ENCODE measurements around the gene PKP2. TPM values are rescaled to one million over a fixed set of nuclear protein-coding genes. Genes with fewer than 3 reads are reported as not detected.

Gene PKP2
- total RNA-seq, 5 donors from 2014 or later (not counting 1 experiment from before 2014, with no cell fraction given): 0.45 to 1.3 (median 0.93) TPM

DNA sequence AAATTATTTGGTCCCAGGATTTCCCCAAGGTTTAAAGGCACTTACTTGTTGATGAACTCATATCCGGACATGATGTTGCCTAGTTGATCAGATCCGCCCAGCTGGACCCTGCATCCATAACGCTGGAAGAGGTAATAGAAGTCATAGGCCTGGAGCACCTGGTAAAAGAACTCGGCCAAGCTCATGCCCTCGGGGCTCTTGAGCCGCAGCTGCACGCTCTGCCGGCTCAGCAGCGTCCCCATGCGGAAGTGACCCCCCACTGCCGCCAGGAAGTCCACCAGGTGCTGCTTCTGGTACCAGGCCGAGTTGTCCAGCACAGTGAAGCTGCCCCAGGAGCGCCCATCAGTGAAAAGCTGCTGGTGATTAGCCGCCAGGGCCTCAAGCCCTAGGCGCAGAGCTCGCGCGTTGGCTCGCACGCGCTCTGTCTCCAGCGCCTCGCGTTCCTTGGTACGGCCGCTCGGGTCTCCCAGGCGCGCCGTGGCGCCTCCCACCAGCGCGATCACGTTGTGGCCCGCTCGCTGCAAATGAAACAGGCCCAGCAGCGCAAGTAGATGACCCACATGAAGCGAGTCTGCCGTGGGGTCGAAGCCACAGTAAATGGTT is 141.4 kb downstream of the PKP2 start:
- Histone ChIP-seq H3K27me3 (replicated peaks in 1 of 2; ENCODE audit: control insufficient read depth in 2 of 2, extremely low read depth in 1 of 2, insufficient read depth in 2 of 2, low read length in 1 of 2) (no peaks in the 10 kb centered on the region), H3K36me3 (ENCODE audit: control insufficient read depth in 2 of 2, extremely low read depth in 1 of 2, insufficient read depth in 1 of 2, low read length in 1 of 2) (peaks cover 11 to 27% of the 10 kb centered on the region in 2 donors), H3K27ac (ENCODE audit: low read length) (peak overlapping the region; percentile 90), H3K4me3 (ENCODE audit: control insufficient read depth in 1 of 2, extremely low read depth in 1 of 2, low read length in 1 of 2) (peak overlapping the region; percentile 93 to 97), H3K9me3 (no peaks in the 10 kb centered on the region), H3K4me1 (ENCODE audit: control insufficient read depth in 1 of 2, extremely low read depth in 1 of 2, insufficient read depth in 2 of 2, low read length in 2 of 2) (peaks cover 10 to 13% of the 10 kb centered on the region in 2 experiments)
- WGBS (ENCODE audit: insufficient coverage): 0% methylated on average over 40 of the region's 40 CpGs
- Mint-ChIP-seq H3K4me3 (peak overlapping the region; percentile 84 to 96 (median 86)), H3K36me3 (peaks cover 25% of the 10 kb centered on the region), H3K27me3 (no peaks in the 10 kb centered on the region), H3K27ac (peak overlapping the region; percentile 84 to 93), H3K9me3 (no peaks in the 10 kb centered on the region), H3K4me1 (peaks cover 18 to 28% (median 21%) of the 10 kb centered on the region in 3 donors)
- ChIA-PET CTCF (interaction anchor here (0.5 to 3.9 kb wide), 35 partner anchors 9 to 1429 kb away, joined by 3 to 84 read pairs (median 4); partner anchors contain the start of genes ALG10 (in 2 of the 2), AMN1 (in 1 of the 2), DNM1L (in 1 of the 2) and ETFBKMT (in 1 of the 2)), POLR2A (interaction anchor here (0.5 to 1.6 kb wide), 6 partner anchors 13 to 1267 kb away, joined by 3 to 25 read pairs (median 4); partner anchors contain the start of genes ALG10 (in 1 of the 2) and DNM1L (in 1 of the 2))
- DNase-seq (peak; percentile 31 to 75 (median 59)), ATAC-seq (replicated peaks in 1 of 4) (peak; percentile 67 to 77 (median 68))

DNA sequence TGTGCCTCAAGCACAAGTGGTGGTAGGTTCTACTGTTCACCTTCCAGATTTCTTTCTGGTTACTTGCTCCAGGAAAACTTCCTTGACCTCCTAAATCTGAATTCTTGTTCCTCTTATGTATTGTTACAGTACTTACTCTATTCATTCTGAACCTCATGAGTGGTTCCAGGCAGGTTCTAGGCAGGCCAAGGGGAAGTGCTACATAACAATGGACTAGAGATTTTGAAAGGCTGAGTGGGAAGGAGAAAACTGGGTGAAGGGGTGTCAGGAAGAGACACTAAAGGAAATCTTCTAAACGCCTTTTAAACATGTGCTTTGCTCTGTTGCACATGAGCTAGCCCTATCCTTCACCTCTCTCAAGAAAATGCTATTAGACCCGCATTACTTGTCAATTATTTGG is 142.5 kb downstream of the PKP2 start:
- H3K36me3 Mint-ChIP-seq: peaks cover 29% of the 10 kb centered on the region
- DNase-seq: no peak
- ChIA-PET POLR2A (interaction anchor here (0.5 to 1.3 kb wide), 4 partner anchors 75 to 1268 kb away, joined by 5 to 14 read pairs (median 6); partner anchors contain the start of gene DNM1L (in 1 of the 2)), CTCF (interaction anchor here (0.7 to 3.0 kb wide), 8 partner anchors 32 to 1268 kb away, joined by 3 to 45 read pairs (median 10); partner anchors contain the start of gene ALG10 (in 1 of the 2))
- H3K4me1 Mint-ChIP-seq: peaks cover 18 to 30% (median 21%) of the 10 kb centered on the region in 3 donors
- H3K36me3 ChIP-seq (ENCODE audit: control insufficient read depth in 2 of 2, extremely low read depth in 1 of 2, insufficient read depth in 1 of 2, low read length in 1 of 2): peaks cover 15 to 36% of the 10 kb centered on the region in 2 donors
- H3K27ac Mint-ChIP-seq: peak overlapping the region; percentile 51 to 93
- H3K27me3 ChIP-seq (replicated peaks in 1 of 2; ENCODE audit: control insufficient read depth in 2 of 2, extremely low read depth in 1 of 2, insufficient read depth in 2 of 2, low read length in 1 of 2): no peaks in the 10 kb centered on the region
- H3K4me1 ChIP-seq (ENCODE audit: control insufficient read depth in 1 of 2, extremely low read depth in 1 of 2, insufficient read depth in 2 of 2, low read length in 2 of 2): peaks cover 10 to 13% of the 10 kb centered on the region in 2 experiments
- H3K9me3 ChIP-seq: no peaks in the 10 kb centered on the region
- peak overlapping the region in 1 of 2 donors; percentile 97 for H3K4me3 ChIP-seq (ENCODE audit: control insufficient read depth in 1 of 2, extremely low read depth in 1 of 2, low read length in 1 of 2)
- no peak for ATAC-seq (replicated peaks in 1 of 4)
- H3K4me3 Mint-ChIP-seq: peak overlapping the region; percentile 66 to 96 (median 86)
- H3K27me3 Mint-ChIP-seq: no peaks in the 10 kb centered on the region
- no CpG with 5 or more reads among the region's 2 CpGs for whole genome bisulfite sequencing (ENCODE audit: insufficient coverage)
- H3K27ac ChIP-seq (ENCODE audit: low read length): peak overlapping the region; percentile 0
- no peaks in the 10 kb centered on the region for H3K9me3 Mint-ChIP-seq

DNA sequence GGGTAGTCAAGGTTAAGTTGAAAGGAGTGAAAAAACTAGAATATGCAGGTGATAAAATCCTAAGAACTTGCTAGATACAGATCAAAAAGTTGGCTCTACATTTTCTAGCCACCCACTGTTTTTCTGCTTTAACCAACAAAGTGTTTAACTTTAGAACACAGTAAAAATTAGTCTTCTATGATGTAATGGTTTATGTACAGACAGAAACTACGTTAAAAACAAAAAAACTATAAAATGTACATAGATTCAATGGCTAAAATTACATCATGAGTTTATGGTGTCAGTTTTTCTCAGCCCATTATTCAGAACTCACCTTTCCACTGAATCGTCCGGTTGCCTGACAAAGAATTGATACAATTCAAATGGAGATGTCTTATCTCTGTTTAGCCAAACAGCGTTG is 143.0 kb downstream of the PKP2 start:
- Histone ChIP-seq H3K27me3 (replicated peaks in 1 of 2; ENCODE audit: control insufficient read depth in 2 of 2, extremely low read depth in 1 of 2, insufficient read depth in 2 of 2, low read length in 1 of 2) (no peaks in the 10 kb centered on the region), H3K9me3 (no peaks in the 10 kb centered on the region), H3K4me1 (ENCODE audit: control insufficient read depth in 1 of 2, extremely low read depth in 1 of 2, insufficient read depth in 2 of 2, low read length in 2 of 2) (peaks cover 10 to 13% of the 10 kb centered on the region in 2 experiments), H3K36me3 (ENCODE audit: control insufficient read depth in 2 of 2, extremely low read depth in 1 of 2, insufficient read depth in 1 of 2, low read length in 1 of 2) (peaks cover 15 to 40% of the 10 kb centered on the region in 2 donors), H3K27ac (ENCODE audit: low read length) (no peak overlapping the region), H3K4me3 (ENCODE audit: control insufficient read depth in 1 of 2, extremely low read depth in 1 of 2, low read length in 1 of 2) (no peak overlapping the region)
- H3K27me3 Mint-ChIP-seq: no peaks in the 10 kb centered on the region
- ATAC-seq (replicated peaks in 1 of 4) (no peak), DNase-seq (no peak)
- no peaks in the 10 kb centered on the region for H3K9me3 Mint-ChIP-seq
- WGBS (ENCODE audit: insufficient coverage): 66% methylated on average over 3 of the region's 4 CpGs
- CTCF ChIA-PET: no interaction called here
- H3K4me1 Mint-ChIP-seq: peaks cover 18 to 30% (median 21%) of the 10 kb centered on the region in 3 donors
- POLR2A ChIA-PET: interaction anchor here in 1 of 2 donors (0.6 kb wide), 1 partner anchor 1150 kb away, joined by 14 read pairs; no protein-coding TSS in a partner anchor
- H3K27ac Mint-ChIP-seq: peak overlapping the region; percentile 51 to 93
- peaks cover 29% of the 10 kb centered on the region for H3K36me3 Mint-ChIP-seq
- H3K4me3 Mint-ChIP-seq: peak overlapping the region; percentile 66 to 96 (median 86)

DNA sequence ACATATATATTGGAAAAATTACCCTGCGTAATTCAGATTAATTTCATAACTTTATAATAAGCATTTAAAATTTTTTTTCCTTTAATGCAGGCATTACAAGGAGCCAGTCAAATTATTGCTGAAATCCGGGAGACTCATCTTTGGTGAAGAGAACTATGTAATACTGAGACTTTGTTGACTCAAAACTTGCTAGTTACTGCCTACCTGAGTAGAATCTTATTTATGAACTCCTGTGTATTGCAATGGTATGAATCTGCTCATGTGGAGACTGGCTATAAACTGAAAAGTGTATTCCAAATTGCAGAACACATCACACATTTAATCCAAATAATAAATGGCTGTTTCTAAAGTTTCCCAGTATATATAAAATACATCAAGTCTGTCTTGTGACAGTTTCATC is 153.3 kb downstream of the PKP2 start:
- no peak for DNase-seq
- ChIA-PET CTCF (interaction anchor here (0.7 kb wide), 2 partner anchors 1053 to 1279 kb away, joined by 3 to 6 read pairs; partner anchors contain the start of gene ALG10 (in 1 of the 2)), POLR2A (no interaction called here)
- Mint-ChIP-seq H3K9me3 (no peaks in the 10 kb centered on the region), H3K4me1 (peaks cover 12 to 22% (median 15%) of the 10 kb centered on the region in 3 donors), H3K27me3 (no peaks in the 10 kb centered on the region), H3K4me3 (no peak overlapping the region), H3K27ac (no peak overlapping the region), H3K36me3 (peaks cover 41% of the 10 kb centered on the region)
- no peak overlapping the region for H3K4me3 ChIP-seq (ENCODE audit: control insufficient read depth in 1 of 2, extremely low read depth in 1 of 2, low read length in 1 of 2)
- peaks cover 0 to 72% of the 10 kb centered on the region in 2 donors for H3K36me3 ChIP-seq (ENCODE audit: control insufficient read depth in 2 of 2, extremely low read depth in 1 of 2, insufficient read depth in 1 of 2, low read length in 1 of 2)
- H3K4me1 ChIP-seq (ENCODE audit: control insufficient read depth in 1 of 2, extremely low read depth in 1 of 2, insufficient read depth in 2 of 2, low read length in 2 of 2): no peaks in the 10 kb centered on the region
- no peaks in the 10 kb centered on the region for H3K27me3 ChIP-seq (replicated peaks in 1 of 2; ENCODE audit: control insufficient read depth in 2 of 2, extremely low read depth in 1 of 2, insufficient read depth in 2 of 2, low read length in 1 of 2)
- H3K9me3 ChIP-seq: no peaks in the 10 kb centered on the region
- no peak overlapping the region for H3K27ac ChIP-seq (ENCODE audit: low read length)
- no CpG with 5 or more reads among the region's 2 CpGs for WGBS (ENCODE audit: insufficient coverage)
- ATAC-seq (replicated peaks in 1 of 4): no peak

DNA sequence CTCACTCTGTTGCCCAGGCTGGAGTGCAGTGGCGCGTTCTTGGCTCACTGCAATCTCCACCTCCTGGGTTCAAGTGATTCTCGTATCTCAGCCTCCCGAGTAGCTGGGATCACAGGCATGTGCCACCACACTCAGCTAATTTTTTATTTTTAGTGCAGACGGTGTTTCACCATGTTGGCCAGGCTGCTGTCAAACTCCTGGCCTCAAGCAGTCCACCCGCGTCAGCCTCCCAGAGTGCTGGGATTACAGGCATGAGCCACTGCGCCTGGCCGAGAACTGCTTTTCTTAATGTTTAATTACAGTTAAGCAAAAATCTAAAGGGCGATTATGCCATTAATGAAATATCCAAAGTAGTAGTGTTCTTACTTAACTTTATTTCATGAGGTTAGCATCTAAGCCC is 154.4 kb downstream of the PKP2 start:
- no peaks in the 10 kb centered on the region for H3K27me3 Mint-ChIP-seq
- H3K36me3 ChIP-seq (ENCODE audit: control insufficient read depth in 2 of 2, extremely low read depth in 1 of 2, insufficient read depth in 1 of 2, low read length in 1 of 2): peaks cover 0 to 62% of the 10 kb centered on the region in 2 donors
- H3K4me3 ChIP-seq (ENCODE audit: control insufficient read depth in 1 of 2, extremely low read depth in 1 of 2, low read length in 1 of 2): no peak overlapping the region
- ChIA-PET CTCF (interaction anchor here (0.7 to 0.9 kb wide), 2 partner anchors 16 to 1346 kb away, joined by 5 to 6 read pairs; no protein-coding TSS in a partner anchor), POLR2A (interaction anchor here (0.6 to 0.7 kb wide), 3 partner anchors 13 to 801 kb away, joined by 4 read pairs; no protein-coding TSS in a partner anchor)
- H3K4me3 Mint-ChIP-seq: no peak overlapping the region
- H3K9me3 ChIP-seq: no peaks in the 10 kb centered on the region
- DNase-seq: no peak
- no peak overlapping the region for H3K27ac ChIP-seq (ENCODE audit: low read length)
- peaks cover 36% of the 10 kb centered on the region for H3K36me3 Mint-ChIP-seq
- 96% methylated on average over 7 of the region's 10 CpGs for WGBS (ENCODE audit: insufficient coverage)
- ATAC-seq (replicated peaks in 1 of 4): no peak
- no peak overlapping the region for H3K27ac Mint-ChIP-seq
- H3K9me3 Mint-ChIP-seq: no peaks in the 10 kb centered on the region
- H3K4me1 Mint-ChIP-seq: peaks cover 7 to 24% (median 16%) of the 10 kb centered on the region in 3 donors
- H3K4me1 ChIP-seq (ENCODE audit: control insufficient read depth in 1 of 2, extremely low read depth in 1 of 2, insufficient read depth in 2 of 2, low read length in 2 of 2): no peaks in the 10 kb centered on the region
- H3K27me3 ChIP-seq (replicated peaks in 1 of 2; ENCODE audit: control insufficient read depth in 2 of 2, extremely low read depth in 1 of 2, insufficient read depth in 2 of 2, low read length in 1 of 2): no peaks in the 10 kb centered on the region

Data from T-cell (primary cell).